ENCODE results near the gene PCDH15. TPM values are rescaled to one million over a fixed set of nuclear protein-coding genes. Genes with fewer than 3 reads are reported as not detected.

Gene PCDH15
- total and polyA plus RNA-seq, 2 of the 4 experiments (the other 2 are of a cell fraction), result not detected

- Histone ChIP-seq H3K9me3 (ENCODE audit: control insufficient read depth, insufficient read depth, low read length) (no peaks in the 10 kb centered on the region), H3K4me3 (ENCODE audit: insufficient read depth, low read depth, low read length) (no peak overlapping the region), H3K23ac (ENCODE audit: low read depth, low read length) (no peak overlapping the region), H4K5ac (ENCODE audit: low read depth, low read length) (no peak overlapping the region), H3K9ac (ENCODE audit: low read depth, low read length) (no peak overlapping the region), H2BK120ac (ENCODE audit: low read depth, low read length) (no peak overlapping the region), H2AFZ (replicated peaks; ENCODE audit: low read length, poor library complexity) (no peak overlapping the region), H2AK5ac (ENCODE audit: low read depth, low read length) (no peak overlapping the region), H3K4me2 (ENCODE audit: low read depth, low read length) (no peak overlapping the region), H3K14ac (replicated peaks; ENCODE audit: low read depth, low read length) (no peak overlapping the region), H3K56ac (ENCODE audit: extremely low read depth, insufficient read depth, low read length) (no peak overlapping the region), H3K4me1 (ENCODE audit: control insufficient read depth, insufficient read depth, low read length) (no peaks in the 10 kb centered on the region), H3K4ac (ENCODE audit: low read depth, low read length) (no peak overlapping the region), H3K27me3 (ENCODE audit: control insufficient read depth, insufficient read depth, low read length) (no peaks in the 10 kb centered on the region), H3K9me1 (ENCODE audit: insufficient read depth, low read length) (no peaks in the 10 kb centered on the region), H4K91ac (ENCODE audit: insufficient read depth, low read depth, low read length) (no peak overlapping the region), H3K36me3 (ENCODE audit: control insufficient read depth, insufficient read depth, low read length) (no peaks in the 10 kb centered on the region), H2BK5ac (ENCODE audit: low read depth, low read length, poor library complexity, severe bottlenecking) (no peak overlapping the region), H3K79me1 (ENCODE audit: low read depth in 1 of 2, low read length in 2 of 2) (no peaks in the 10 kb centered on the region), H2AK9ac (replicated peaks; ENCODE audit: low read depth, low read length, poor library complexity) (no peak overlapping the region), H2BK15ac (ENCODE audit: low read depth, low read length) (no peak overlapping the region), H3K18ac (ENCODE audit: low read depth, low read length) (no peak overlapping the region), H3K27ac (ENCODE audit: insufficient read depth, low read length) (no peak overlapping the region), H2BK20ac (ENCODE audit: low read depth, low read length) (no peak overlapping the region), H4K8ac (ENCODE audit: low read depth in 2 of 2, low read length in 2 of 2) (no peak overlapping the region), H4K20me1 (ENCODE audit: insufficient read depth, low read length) (no peaks in the 10 kb centered on the region)
- TF ChIP-seq RAD21 (IDR thresholded peaks at IDR 0.05; ENCODE audit: low read length) (no peak), CTCF (conservative IDR thresholded peaks at IDR 0.05; ENCODE audit: low read depth, low read length) (no peak), SMC3 (IDR thresholded peaks at IDR 0.05; ENCODE audit: low read depth, low read length) (no peak), FOS (IDR thresholded peaks at IDR 0.05; ENCODE audit: low read depth, low read length) (no peak)
- dilution Hi-C loops (cut with HindIII; ENCODE audit: low sequenced_read_pairs, unreplicated experiment), result no loop called here
- in situ Hi-C loops (cut with MboI; ENCODE audit: low sequenced_read_pairs), result no loop called here
- POLR2A ChIA-PET (ENCODE audit: unreplicated experiment), result no interaction called here
- CTCF ChIA-PET, result no interaction called here
- no CpG with 5 or more reads among the region's 3 CpGs for WGBS, 2 experiments (ENCODE audit: extremely low coverage in 2 of 2, insufficient read length in 1 of 2)
- ATAC-seq (ENCODE audit: low read depth), result no peak
- intact Hi-C loops (cut with micrococcal nuclease), result no loop called here
- BruUV-seq (replicated peaks), result no TSS peak
- DNase-seq, result no peak
Measured at GRCh38 chr10:54478601-54479000, 322.4 kb downstream of the PCDH15 start.

Data from IMR-90 (cell line).